ENCODE measurements around the gene ELOVL1.

- TF ChIP-seq REST (IDR thresholded peaks at IDR 0.05; ENCODE audit: unreplicated experiment) (no peak), CTCF (conservative IDR thresholded peaks at IDR 0.05; ENCODE audit: low read depth in 2 of 2) (no peak), CREB1 (CRISPR knock-in tag; IDR thresholded peaks at IDR 0.05; ENCODE audit: low read depth) (no peak), POLR2AphosphoS5 (IDR thresholded peaks at IDR 0.05; ENCODE audit: low read depth) (no peak), STAT1 (IDR thresholded peaks at IDR 0.05; ENCODE audit: unreplicated experiment) (no peak)
- TF ChIP-seq, protein P1, sequence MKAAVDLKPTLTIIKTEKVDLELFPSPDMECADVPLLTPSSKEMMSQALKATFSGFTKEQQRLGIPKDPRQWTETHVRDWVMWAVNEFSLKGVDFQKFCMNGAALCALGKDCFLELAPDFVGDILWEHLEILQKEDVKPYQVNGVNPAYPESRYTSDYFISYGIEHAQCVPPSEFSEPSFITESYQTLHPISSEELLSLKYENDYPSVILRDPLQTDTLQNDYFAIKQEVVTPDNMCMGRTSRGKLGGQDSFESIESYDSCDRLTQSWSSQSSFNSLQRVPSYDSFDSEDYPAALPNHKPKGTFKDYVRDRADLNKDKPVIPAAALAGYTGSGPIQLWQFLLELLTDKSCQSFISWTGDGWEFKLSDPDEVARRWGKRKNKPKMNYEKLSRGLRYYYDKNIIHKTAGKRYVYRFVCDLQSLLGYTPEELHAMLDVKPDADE (IDR thresholded peaks at IDR 0.05), result no peak
Observed at GRCh38 chr1:43345120-43345519, 22.7 kb downstream of the ELOVL1 start.

Data from GM23338 (cell line).